Sigmoid colon (tissue), 7 donors: ENCODE results near the gene SLC35F6. TPM values are rescaled to one million over a fixed set of nuclear protein-coding genes. Genes with fewer than 3 reads are reported as not detected.
"Not testable (repeated sequence)": the region's sequence is repeated elsewhere in the genome, so short reads cannot be mapped to it uniquely, and the experiment has no call there.

Experiments used
- DNase-seq: peaks from one replicate; pipeline ENCODE4 v3.0.0-alpha.2; 2019
- H3K27ac ChIP-seq, 4 donors: fragments of 200-600 bp; sonication (generic); one replicate each; pipeline ENCODE4 v1.5.1; 2016 to 2019; ENCODE audit warnings: mild to moderate bottlenecking in 1 of 4
- H3K27me3 ChIP-seq, 3 donors: fragments of 200-600 bp; sonication (generic); one replicate each; pipeline ENCODE4 v1.5.1; 2019; ENCODE audit warnings: mild to moderate bottlenecking in 1 of 3
- H3K36me3 ChIP-seq, 4 donors: fragments of 200-600 bp; sonication (generic); one replicate each; pipeline ENCODE4 v1.5.1; 2016 to 2019
- H3K4me1 ChIP-seq, 4 donors: fragments of 200-600 bp; sonication (generic); one replicate each; pipeline ENCODE4 v1.5.1; 2017 to 2019
- H3K4me3 ChIP-seq, 4 donors: fragments of 200-600 bp; sonication (generic); one replicate each; pipeline ENCODE4 v1.5.1; 2017 to 2019; ENCODE audit warnings: mild to moderate bottlenecking in 2 of 4, moderate library complexity in 1 of 4
- H3K9me3 ChIP-seq, 4 donors: fragments of 200-600 bp in 3 of 4; sonication (generic) in 3 of 4; one replicate each; pipeline versions ENCODE4 v1.5.1 to v1.6.1; 2013 to 2019
- CTCF ChIP-seq, 4 experiments: fragments of 450-650 bp in 3 of 4; fragments of 200-600 bp in 1 of 4; IDR thresholded peaks; one replicate each; pipeline ENCODE4 v1.5.1; 2016 to 2019; ENCODE audit warnings: antibody characterized with exemption in 4 of 4, mild to moderate bottlenecking in 3 of 4, moderate library complexity in 2 of 4
- EP300 ChIP-seq, 4 donors: sonication (generic); formaldehyde crosslinking; IDR thresholded peaks; one replicate each; pipeline ENCODE4 v1.6.1; 2017; ENCODE audit warnings: antibody characterized with exemption in 4 of 4
- POLR2A ChIP-seq, 2 donors: fragments of 450-650 bp; IDR thresholded peaks; one replicate each; pipeline ENCODE4 v1.6.1; 2016; ENCODE audit warnings: antibody characterized with exemption in 2 of 2, mild to moderate bottlenecking in 2 of 2, moderate library complexity in 2 of 2
- POLR2AphosphoS5 ChIP-seq, 4 donors: sonication (generic); formaldehyde crosslinking; IDR thresholded peaks; one replicate each; pipeline ENCODE4 v1.6.1; 2017; ENCODE audit warnings: antibody characterized with exemption in 4 of 4
- WGBS, 2 donors: extraction: QIAGEN DNeasy Blood & Tissue Kit; methylation state at CpG; one replicate each; pipeline ENCODE4 v1.1.7; 2013; 5-methylcytosine and 5-hydroxymethylcytosine counted together
- intact Hi-C: fragments of 100-400 bp; cut with DNase I; formaldehyde crosslinking; loops from one replicate; pipeline ENCODE4 v1.15.1; 2023
- polyA plus RNA-seq, 3 donors: library from polyadenylated mRNA; stranded (reverse); fragments of 200-250 nt; gene quantifications; one replicate each; pipeline ENCODE4 v1.2.3, GENCODE V29; 2013
- total RNA-seq, 4 donors: library from RNA; depleted of rRNA; stranded (reverse); fragments of >200 nt; gene quantifications; one replicate each; pipeline ENCODE4 v1.1.0, GENCODE V29; 2016
- donor health status: healthy with polysubstance abuse.
- donor health status: Bipolar disorder and iron deficiency.
- donor health status: healthy.

Gene SLC35F6
- total and polyA plus RNA-seq, 7 donors = 4.2 to 27.4 (median 23.1) TPM

- H3K9me3 ChIP-seq = no peaks in the 10 kb centered on the region
- peaks cover 0 to 29% (median 11%) of the 10 kb centered on the region in 3 donors for H3K27me3 ChIP-seq
- intact Hi-C loops = loop anchor here (10.0 kb wide), 1 partner anchor 248 kb away; the partner anchor contains the start of gene TMEM214
- WGBS, 2 donors = 2 to 4% methylated on average over 55 of the region's 55 CpGs
- H3K27ac ChIP-seq = peak overlapping the region in 1 of 4 donors; percentile 58
- TF ChIP-seq EP300 (IDR thresholded peaks at IDR 0.05) (no peak), POLR2AphosphoS5 (IDR thresholded peaks at IDR 0.05) (no peak), CTCF (IDR thresholded peaks at IDR 0.05) (no peak), POLR2A (IDR thresholded peaks at IDR 0.05) (no peak)
- peaks cover 0 to 15% (median 11%) of the 10 kb centered on the region in 4 donors for H3K4me1 ChIP-seq
- peak overlapping the region; percentile 37 to 80 (median 68) for H3K4me3 ChIP-seq
- peaks cover 0 to 3% (median 0%) of the 10 kb centered on the region in 4 donors for H3K36me3 ChIP-seq
- DNase-seq = no peak
Measured at GRCh38 chr2:26786207-26787028, 22.3 kb downstream of the SLC35F6 start.

GRCh38 chr2:26792720-26793119 lies 28.6 kb downstream of the SLC35F6 start:
- Histone ChIP-seq H3K4me3 (no peak overlapping the region), H3K27ac (no peak overlapping the region), H3K27me3 (peaks cover 0 to 20% (median 7%) of the 10 kb centered on the region in 3 donors), H3K36me3 (no peaks in the 10 kb centered on the region), H3K4me1 (no peaks in the 10 kb centered on the region), H3K9me3 (no peaks in the 10 kb centered on the region)
- no peak for DNase-seq
- intact Hi-C loops = no loop called here
- WGBS, 2 donors = 96 to 97% methylated on average over 3 of the region's 3 CpGs
- TF ChIP-seq POLR2AphosphoS5 (IDR thresholded peaks at IDR 0.05) (no peak), POLR2A (IDR thresholded peaks at IDR 0.05) (no peak), EP300 (IDR thresholded peaks at IDR 0.05) (no peak), CTCF (IDR thresholded peaks at IDR 0.05) (no peak)

- WGBS, 2 donors = 96 to 98% methylated on average over 3 of the region's 3 CpGs
- TF ChIP-seq EP300 (IDR thresholded peaks at IDR 0.05) (no peak), POLR2AphosphoS5 (IDR thresholded peaks at IDR 0.05) (no peak), POLR2A (IDR thresholded peaks at IDR 0.05) (no peak), CTCF (IDR thresholded peaks at IDR 0.05) (no peak)
- peaks cover 0 to 13% (median 7%) of the 10 kb centered on the region in 3 donors for H3K27me3 ChIP-seq
- DNase-seq = no peak
- H3K9me3 ChIP-seq = no peaks in the 10 kb centered on the region
- intact Hi-C loops = no loop called here
- H3K36me3 ChIP-seq = no peaks in the 10 kb centered on the region
- H3K4me1 ChIP-seq = no peaks in the 10 kb centered on the region
- no peak overlapping the region for H3K27ac ChIP-seq
- no peak overlapping the region for H3K4me3 ChIP-seq
Measured at GRCh38 chr2:26793518-26793917, 29.4 kb downstream of the SLC35F6 start.

GRCh38 chr2:26795135-26795534 lies 31.1 kb downstream of the SLC35F6 start:
- intact Hi-C loops, DNase-seq, H3K4me3 ChIP-seq: not testable (repeated sequence)

GRCh38 chr2:26801328-26801727 lies 37.2 kb downstream of the SLC35F6 start:
- intact Hi-C loops = no loop called here
- TF ChIP-seq CTCF (IDR thresholded peaks at IDR 0.05) (no peak), EP300 (IDR thresholded peaks at IDR 0.05) (no peak), POLR2A (IDR thresholded peaks at IDR 0.05) (no peak)
- Histone ChIP-seq H3K36me3 (no peaks in the 10 kb centered on the region), H3K27me3 (no peaks in the 10 kb centered on the region), H3K27ac (no peak overlapping the region), H3K4me3 (no peak overlapping the region), H3K9me3 (no peaks in the 10 kb centered on the region), H3K4me1 (no peaks in the 10 kb centered on the region)
- no peak for DNase-seq
- 80 to 83% methylated on average over 4 of the region's 4 CpGs for WGBS, 2 donors

More at GRCh38 chr2:26795135-26795534, 31.1 kb downstream of the SLC35F6 start:
- H3K27me3 ChIP-seq, H3K36me3 ChIP-seq, H3K4me1 ChIP-seq, H3K27ac ChIP-seq, H3K9me3 ChIP-seq: not testable (repeated sequence)
- 96 to 97% methylated on average over 17 of the region's 17 CpGs for WGBS, 2 donors
